ENCODE measurements around the gene IKZF1.
"Not testable (repeated sequence)": the region's sequence is repeated elsewhere in the genome, so short reads cannot be mapped to it uniquely, and the experiment has no call there.

IKZF1 gene

DNA sequence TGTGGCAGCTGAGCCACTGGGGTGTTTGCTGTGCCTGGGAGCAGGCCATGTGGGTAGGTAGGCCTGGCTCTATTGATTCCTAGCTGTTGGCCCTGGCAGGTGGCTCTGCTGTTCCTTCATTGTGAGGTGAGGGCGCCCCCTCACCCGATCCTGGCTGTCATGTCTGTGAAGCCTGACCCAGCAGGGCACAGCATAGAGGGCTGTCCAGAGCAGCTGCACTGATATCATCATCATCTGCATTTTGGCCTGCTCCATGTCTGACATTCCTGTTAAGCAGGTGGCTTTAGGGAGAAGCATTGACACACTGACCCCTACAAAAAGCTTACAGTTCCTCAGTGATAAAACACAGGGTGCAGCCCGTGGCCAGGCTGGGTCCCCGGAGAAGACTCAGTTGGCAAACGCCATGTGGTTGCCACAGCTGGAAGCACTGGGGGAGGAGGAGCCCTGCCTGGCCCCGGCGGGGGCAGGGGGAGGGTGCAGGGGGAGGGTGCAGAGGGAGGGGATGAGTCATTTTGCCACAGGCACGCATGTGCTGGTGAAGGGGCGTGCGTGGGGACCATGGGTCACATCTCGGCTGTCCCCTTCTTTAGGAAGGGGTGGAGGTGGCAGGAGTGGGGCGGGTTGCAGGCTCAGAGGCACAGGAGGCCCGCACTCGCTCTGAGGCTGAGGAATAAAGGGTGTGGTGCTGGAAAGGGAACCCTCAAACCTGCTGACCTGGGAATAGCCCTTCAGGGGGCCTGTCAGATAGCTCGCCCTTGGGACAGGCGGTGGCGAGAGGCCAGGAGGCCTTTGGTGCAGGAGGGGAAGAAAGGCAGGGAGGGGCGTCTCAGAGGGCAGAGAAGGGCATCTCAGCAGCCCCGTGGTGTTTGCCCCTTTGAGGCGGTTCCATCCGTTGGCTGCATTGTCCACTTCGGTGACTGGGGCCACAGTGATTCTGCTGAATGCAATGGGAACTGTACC is 31.6 kb downstream of the IKZF1 start:
- no peak for DNase-seq

DNA sequence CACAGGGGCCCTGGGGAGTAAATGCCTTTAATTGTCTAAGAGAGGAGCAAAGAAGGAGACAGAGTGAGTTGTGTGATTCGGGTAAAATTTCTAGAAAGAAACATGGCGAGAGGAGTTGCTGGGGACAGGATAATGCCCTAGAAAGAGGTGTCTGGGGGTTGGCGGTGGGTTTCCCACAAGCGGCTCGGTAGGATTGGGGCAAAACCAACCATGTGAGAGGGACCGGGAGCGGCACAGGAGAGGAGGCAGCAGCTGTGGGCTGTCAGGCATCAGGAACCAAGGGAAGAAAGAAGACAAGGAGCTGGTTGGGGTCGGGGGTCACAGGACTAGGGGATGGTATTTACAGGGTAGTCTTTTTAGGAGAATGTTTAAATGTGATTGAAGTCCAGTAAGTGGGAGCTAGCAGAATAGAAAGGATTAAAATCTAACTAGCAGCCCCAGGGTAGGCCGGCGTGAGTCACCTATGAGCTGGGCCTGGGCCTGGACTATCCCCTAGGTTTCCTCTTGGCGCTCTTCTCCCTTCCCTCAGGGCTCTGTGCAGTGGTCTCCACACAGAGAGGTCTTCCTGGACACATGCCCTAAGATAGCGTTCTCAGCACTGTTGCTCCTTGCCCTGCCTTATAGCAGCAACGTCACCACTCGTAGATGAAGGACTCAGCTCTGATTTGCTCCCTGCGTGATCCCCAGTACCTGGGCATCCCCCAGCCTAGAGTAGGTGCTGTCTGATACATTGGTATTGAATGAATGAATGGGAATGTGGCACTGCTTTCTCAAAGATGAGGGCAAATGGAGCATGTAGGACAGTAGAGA is 32.6 kb downstream of the IKZF1 start:
- DNase-seq: no peak

- not testable (repeated sequence) for DNase-seq
These were observed 35.0 kb downstream of the IKZF1 start for GRCh38 chr7:50339472-50339871.

DNA sequence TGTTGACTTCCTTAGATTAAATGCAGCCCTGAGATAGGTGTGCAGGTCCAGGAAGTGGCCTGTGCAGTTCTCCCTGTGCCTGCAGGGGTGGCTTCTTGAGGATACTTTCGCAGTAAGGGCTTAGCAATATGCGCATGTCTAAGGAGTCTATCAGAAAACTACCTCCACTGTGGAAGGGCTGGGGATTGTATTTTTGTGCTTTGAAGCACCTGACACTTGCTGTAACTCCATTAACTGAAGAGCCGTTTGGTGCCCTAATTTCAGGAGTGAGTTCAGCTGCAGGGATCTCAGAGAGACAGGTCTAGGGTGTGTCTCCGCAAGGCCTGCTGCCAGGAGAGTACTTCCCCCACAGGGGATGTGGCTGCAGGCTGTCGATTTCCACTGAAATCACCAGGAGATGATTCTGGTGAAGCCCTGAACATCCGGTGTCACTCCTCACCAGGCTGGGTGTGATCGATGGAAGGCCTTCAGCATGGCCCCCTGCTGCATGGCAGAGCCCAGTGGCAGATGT is 35.5 kb downstream of the IKZF1 start:
- no peak for DNase-seq

- no peak for DNase-seq
These were observed 37.2 kb downstream of the IKZF1 start for GRCh38 chr7:50341724-50342123.

GRCh38 chr7:50342616-50343114 is 38.1 kb downstream of the IKZF1 start:
- no peak for DNase-seq

DNA sequence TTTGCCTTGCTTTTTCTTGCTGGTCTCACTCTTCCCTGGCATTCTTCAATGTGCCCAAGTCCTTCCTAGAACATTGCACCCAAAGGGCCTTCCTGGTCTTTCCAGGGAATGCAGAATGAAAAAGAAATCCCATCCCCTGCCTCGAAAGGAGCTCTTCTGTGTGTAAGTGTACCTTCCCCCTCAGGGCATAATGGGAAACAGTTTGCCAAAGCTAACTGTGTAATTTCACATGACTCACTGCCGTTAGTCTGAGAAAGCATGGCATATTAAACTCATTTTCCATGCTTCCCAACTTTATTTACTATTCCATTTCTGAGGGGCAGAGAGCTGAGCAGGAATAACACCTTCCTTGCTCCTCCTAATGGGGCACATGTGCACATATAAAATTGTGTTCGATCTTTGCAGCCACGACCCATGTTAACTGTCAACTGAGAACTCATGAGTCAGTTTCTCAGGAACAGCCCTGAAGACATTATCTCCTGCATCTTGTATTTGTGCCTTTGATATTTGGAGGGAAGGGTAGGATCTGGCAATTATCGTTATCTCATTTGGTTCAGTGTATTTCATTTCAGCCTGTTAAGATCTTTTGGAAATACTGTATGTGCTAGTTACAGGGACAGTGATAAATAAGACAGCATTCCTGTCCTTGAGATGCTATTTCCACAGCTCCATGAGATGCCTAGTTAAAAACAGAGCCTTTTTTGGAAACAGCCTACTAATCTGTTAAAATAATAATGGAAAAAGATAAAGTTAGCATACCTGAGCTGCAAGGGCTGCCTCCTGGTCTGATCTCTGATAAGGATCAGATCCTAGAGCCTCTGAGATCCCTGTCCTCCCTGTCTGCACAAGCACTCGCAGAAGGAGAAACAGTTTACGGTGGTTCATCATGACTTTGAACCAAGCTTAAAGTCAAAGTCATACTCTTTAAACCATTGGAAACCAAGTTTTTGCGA is 42.3 kb downstream of the IKZF1 start:
- DNase-seq: no peak

- no peak for DNase-seq
These were observed 43.2 kb downstream of the IKZF1 start for GRCh38 chr7:50347693-50348092.

- DNase-seq: no peak
These were observed 44.1 kb downstream of the IKZF1 start for GRCh38 chr7:50348469-50349162.

- no peak for DNase-seq
These were observed 44.9 kb downstream of the IKZF1 start for GRCh38 chr7:50349399-50349798.

- DNase-seq: no peak
These were observed 45.7 kb downstream of the IKZF1 start for GRCh38 chr7:50349963-50350944.

DNA sequence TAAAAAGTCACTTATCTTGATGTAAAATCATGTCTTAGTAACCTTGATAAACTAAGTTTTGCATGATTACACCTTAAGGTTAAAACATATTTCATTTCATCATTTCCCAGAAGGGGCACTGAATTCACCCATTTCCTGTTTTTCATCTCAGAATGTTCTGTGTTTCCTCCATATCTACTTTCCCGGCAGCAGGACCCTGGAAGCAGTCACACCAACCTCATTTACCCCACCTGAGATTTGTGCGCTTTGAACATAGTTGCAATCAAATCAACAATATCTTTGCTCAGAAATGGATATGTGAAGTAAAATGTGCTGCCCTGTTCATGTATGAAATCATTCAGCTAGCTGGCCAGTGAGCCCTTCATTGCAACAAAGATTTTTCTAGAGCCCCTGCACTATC is 46.8 kb downstream of the IKZF1 start:
- no peak for DNase-seq

DNA sequence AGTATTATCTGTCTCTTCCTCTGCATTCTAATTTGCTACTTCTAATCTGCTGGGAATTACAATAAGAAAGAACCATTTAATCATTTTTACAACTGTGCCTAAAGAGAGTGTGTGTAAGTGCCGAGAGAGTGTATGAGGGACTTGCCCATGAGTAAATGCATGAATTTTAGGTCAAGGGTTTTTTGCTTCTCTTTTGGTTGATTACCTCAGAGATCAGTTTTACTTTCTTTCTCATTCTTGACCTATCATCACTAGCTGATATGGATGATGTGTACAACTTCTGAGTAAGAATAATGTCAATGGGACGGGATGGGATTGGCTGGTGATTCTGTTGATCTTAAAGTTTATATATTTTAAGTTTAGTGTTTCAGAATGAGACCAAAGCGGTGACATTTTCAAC is 47.8 kb downstream of the IKZF1 start:
- no peak for DNase-seq

GRCh38 chr7:50352751-50353150 is 48.2 kb downstream of the IKZF1 start:
- no peak for DNase-seq

GRCh38 chr7:50353201-50353600 is 48.7 kb downstream of the IKZF1 start:
- no peak for DNase-seq

DNA sequence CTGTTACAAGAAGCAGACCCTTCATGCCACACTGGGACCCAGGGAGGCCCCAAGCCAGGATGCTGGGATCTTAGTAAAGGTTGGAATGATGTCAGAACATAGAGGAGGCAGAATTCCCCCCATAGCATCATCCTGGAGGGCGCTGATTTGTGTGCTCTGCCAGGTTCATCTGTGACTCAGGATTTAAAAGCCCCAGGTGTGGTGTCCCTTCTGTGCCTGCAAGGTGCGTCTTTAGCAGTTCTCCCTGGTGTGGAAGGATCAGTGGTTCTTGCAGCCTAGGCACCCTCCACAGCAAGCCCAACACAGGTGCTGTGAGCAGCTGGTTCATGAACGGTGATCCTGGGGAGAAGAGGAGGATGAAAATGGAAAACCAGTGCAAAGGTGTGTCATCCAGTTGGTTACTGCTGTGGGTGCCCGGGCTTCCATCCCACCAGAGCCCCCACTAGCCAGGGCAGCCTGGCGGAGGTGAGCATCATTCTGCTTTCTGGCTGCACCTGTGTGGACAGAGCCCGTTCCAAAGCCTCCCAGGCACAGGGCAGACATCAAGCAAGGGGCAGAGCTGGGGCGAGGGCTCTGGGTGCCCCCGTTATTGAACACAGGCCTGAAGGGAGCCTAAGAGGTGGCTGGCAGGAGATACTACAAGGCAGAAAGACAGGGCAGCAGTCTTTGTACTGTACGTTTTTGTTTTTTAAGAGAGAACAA is 49.5 kb downstream of the IKZF1 start:
- no peak for DNase-seq

DNA sequence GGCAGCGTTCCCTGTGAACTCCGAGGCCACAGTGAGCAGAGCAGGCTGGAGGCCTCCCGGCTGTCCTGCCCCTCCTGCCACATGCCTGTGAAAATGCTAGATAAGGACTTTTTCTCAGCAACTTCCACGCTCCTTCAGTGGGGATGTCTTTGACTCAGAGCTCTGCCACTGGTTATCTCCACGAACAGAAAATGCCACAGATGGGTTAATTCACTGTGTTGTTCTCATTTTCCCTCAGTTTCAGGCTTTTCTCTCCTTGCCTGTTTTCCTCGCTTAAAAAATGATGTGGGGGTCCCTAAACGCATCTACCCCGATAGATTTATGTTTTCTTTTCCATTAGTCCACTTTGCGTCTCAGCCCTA is 51.3 kb downstream of the IKZF1 start:
- no peak for DNase-seq

DNA sequence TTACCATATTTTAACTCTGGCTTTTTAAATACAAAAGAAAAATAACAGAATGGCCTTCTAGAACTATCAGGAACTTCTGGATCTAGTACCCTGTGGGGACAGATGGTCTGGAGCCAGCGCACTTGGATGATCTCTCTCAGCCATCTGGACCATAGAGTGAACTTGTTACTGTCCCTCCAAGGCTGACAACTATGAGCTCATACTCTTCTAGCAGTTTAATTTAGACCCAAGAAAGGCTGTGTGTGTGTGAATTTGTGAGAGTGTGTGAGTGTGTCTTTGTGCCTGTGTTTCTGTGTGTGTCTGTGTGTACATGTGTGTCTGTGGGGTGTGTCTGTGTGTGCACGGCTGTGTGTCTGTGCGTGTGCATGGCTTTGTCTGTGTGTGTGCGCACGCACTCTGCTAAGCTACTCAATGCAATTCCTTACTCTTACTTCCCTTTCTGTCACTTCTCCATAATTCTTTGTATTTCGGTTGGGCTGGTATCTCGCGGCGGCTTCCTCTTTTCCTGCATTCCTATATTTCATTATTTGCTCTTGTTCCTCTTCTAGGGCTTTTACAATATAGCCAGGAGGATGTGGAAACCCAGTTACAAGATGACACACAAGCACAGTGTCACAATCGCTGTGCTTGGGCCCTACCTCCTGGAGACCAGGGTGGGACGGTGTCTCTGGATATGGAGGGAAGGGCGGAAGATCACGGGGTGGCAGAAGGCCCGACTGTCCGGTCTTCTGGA is 51.9 kb downstream of the IKZF1 start:
- DNase-seq: no peak

DNA sequence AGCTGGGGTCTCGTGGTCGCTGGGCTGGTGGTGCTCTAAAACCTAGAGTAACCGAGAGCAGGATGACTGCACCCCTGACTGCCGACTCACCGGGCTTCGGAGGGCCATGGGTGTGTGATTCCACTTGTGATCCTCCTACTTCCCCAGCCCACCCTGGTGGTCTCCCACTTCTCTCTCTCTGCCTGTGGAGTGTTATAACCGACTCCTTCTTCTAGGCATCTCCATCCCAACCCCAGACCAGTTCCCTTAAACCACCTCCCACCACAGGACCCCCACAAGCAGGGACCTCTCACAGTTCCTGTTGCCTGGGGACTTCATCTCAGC is 52.4 kb downstream of the IKZF1 start:
- DNase-seq: no peak
